HUES6 (cell line): ENCODE measurements around the gene TRMT44.

ENCODE experiments used
- H3K27ac ChIP-seq: 2 replicates; pipeline ENCODE4 v1.7.0; 2013; ENCODE audit warnings: low read depth, mild to moderate bottlenecking, low read length, inconsistent platforms
- H3K27me3 ChIP-seq: 2 replicates; pipeline ENCODE4 v1.6.1; 2013; ENCODE audit warnings: low read length; ENCODE audit not compliant: control insufficient read depth, insufficient read depth
- H3K36me3 ChIP-seq: 2 replicates; pipeline ENCODE4 v1.6.1; 2013; ENCODE audit warnings: low read length; ENCODE audit not compliant: control insufficient read depth, insufficient read depth
- H3K4me1 ChIP-seq: 2 replicates; pipeline ENCODE4 v1.6.1; 2013; ENCODE audit warnings: low read length; ENCODE audit not compliant: control insufficient read depth, insufficient read depth
- H3K4me3 ChIP-seq: 2 replicates; pipeline ENCODE4 v1.5.1; 2013; ENCODE audit warnings: low read depth, low read length
- H3K9ac ChIP-seq: one replicate; pipeline ENCODE4 v1.6.1; 2013; ENCODE audit warnings: mild to moderate bottlenecking, low read length
- H3K9me3 ChIP-seq: 2 replicates; pipeline ENCODE4 v1.6.1; 2013; ENCODE audit warnings: low read depth, low read length; ENCODE audit not compliant: control insufficient read depth, insufficient read depth

Gene TRMT44

DNA sequence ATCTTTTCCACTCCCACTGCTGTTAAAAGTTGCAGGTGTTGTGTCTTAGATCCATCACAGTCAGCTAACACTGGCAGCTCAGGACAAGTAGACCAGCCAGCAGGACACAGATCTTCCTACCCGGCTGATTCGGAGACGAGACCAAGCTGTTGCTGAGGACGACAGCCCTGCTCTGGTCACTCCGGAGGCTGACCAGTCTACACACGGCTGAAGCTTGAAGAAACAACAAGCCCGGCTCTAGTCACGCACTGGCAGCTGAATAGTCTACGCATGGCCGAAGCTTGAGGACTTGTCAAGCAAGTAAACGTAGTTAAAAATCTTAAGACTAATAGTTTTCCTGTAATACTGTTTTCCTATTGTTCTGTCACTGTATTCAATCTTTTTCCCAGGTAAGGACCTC, 1.8 kb upstream of the TRMT44 start:
- peaks cover 10% of the 10 kb centered on the region for H3K4me1 ChIP-seq

DNA sequence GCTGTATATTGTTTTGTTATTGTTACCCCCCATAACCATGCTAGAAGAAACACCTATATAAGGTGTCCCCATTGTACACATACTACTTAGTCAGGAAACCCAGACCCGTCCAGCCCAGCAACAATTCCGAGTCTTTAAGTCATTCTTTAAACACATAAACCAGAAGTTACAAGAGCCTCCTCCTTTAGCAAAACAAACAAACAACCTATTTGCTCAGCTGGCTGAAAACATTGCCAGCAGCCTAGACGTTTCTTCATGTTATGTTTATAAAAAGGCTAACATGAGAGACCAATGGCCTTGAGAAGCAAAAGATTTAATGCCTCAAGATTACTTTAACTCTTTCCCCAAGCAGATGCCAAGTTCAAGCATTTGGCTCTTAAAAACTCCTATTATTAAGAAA, 1.4 kb upstream of the TRMT44 start:
- Histone ChIP-seq H3K9ac (no peak overlapping the region), H3K27ac (no peak overlapping the region), H3K4me3 (no peak overlapping the region), H3K9me3 (peaks cover 11% of the 10 kb centered on the region; the same call in 1 of the 2 replicates), H3K4me1 (peaks cover 10% of the 10 kb centered on the region), H3K27me3 (no peaks in the 10 kb centered on the region), H3K36me3 (no peaks in the 10 kb centered on the region)

More for the DNA sequence above, 1.8 kb upstream of the TRMT44 start:
- peaks cover 11% of the 10 kb centered on the region; the same call in 1 of the 2 replicates for H3K9me3 ChIP-seq
- no peaks in the 10 kb centered on the region for H3K36me3 ChIP-seq
- no peak overlapping the region for H3K4me3 ChIP-seq
- H3K9ac ChIP-seq, result no peak overlapping the region
- H3K27me3 ChIP-seq, result no peaks in the 10 kb centered on the region
- H3K27ac ChIP-seq, result no peak overlapping the region

DNA sequence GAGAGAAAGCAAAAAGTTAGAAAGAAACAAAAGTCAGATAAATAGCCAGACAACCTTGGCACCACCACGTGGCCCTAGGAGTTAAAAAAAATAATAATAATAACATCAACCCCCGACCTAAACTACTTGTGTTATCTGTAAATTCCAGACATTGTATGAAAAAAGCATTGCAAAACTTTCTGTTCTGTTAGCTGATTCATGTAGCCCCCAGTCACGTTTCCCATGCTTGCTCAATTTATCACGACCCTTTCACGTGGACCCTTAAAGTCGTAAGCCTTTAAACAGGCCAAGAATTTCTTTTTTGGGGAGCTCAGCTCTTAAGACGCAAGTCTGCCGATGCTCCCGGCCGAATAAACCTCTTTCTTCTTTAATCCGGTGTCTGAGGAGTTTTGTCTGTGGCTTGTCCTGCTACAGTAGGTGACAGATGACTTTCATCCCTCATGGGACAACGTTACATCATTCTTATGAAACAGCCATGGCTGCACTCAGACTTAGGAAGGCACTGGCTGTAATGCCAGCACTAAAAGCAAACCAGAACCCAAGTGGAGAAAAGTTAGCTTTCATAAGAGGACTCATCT, 574 bp upstream of the TRMT44 start:
- peaks cover 11% of the 10 kb centered on the region; the same call in 1 of the 2 replicates for H3K9me3 ChIP-seq
- peak overlapping the region; percentile 70 for H3K4me3 ChIP-seq
- H3K4me1 ChIP-seq, result peaks cover 10% of the 10 kb centered on the region
- no peaks in the 10 kb centered on the region for H3K27me3 ChIP-seq
- peak overlapping the region; percentile 75 for H3K9ac ChIP-seq
- H3K27ac ChIP-seq, result 0 out of 2 replicates have a peak overlapping the region, but pooled peaks have one; percentile 11
- no peaks in the 10 kb centered on the region for H3K36me3 ChIP-seq

DNA sequence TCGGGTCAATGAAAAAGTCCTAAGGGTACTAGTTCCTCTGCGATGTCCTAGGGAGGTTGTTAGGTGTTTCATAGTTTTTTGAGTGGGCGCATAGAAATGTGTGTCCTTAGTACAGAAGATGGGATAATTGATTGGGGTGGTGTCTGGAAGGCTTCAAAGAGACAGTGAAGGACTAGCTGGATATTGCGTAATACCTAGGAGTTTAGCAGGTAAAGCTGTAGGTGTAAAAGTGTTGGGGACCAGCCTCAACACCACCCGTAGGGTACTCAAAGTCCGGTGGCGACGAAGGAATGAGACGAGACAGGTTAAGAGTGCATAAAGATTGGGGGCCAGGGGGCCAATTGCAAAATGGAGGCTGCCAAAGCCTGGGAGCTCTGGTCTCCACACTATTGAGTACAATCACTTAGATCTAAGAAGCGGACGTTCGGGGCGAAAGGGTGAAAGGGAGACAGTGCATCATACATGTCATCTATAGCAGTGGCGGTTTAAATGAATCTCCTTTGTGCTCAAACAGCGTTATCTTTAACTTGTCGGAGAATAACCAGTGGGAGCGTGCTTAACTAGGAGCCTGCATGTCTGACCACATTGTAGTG, 1.0 kb downstream of the TRMT44 start:
- peaks cover 11% of the 10 kb centered on the region; the same call in 1 of the 2 replicates for H3K9me3 ChIP-seq
- H3K9ac ChIP-seq, result peak overlapping the region; percentile 71
- H3K36me3 ChIP-seq, result peaks cover 4% of the 10 kb centered on the region
- H3K4me3 ChIP-seq, result peak overlapping the region; percentile 70
- H3K4me1 ChIP-seq, result peaks cover 10% of the 10 kb centered on the region
- H3K27me3 ChIP-seq, result no peaks in the 10 kb centered on the region
- H3K27ac ChIP-seq, result no peak overlapping the region

DNA sequence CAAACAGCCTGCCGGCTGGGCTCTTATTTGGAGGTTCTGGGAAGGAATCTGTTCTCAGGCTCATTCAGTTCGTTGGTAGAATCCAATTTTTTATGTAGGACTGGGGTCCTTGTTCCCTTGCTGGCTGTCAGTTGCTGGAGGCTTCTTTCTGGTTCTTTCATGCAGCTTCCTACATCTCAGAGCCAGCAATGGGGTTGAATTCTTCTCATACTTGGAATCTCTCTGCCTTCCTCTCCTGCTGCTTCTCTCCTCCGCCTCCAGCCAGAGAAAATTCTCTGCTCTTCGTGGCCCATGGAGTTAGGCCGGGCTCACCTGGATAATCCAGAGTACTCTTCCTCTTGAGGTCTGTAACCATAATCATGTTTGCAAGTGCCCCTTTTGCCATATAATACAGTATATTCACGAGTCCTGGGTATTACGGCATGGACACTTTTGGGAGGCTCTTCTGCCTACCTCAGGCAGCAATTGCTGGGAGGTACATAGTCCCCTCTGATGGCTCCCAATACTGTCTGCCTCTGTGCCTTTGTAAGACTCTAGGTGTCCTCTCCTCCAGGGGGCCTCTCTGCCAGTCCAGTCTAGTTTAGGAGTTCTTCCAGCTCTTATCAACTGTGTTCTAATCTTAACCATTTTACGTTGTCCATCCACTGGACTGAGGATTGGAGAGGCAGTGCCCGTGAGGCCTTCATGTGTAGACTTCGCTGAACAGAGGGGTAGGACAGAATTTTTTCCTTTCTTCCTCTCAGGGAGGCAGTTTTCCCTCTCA, 2.2 kb downstream of the TRMT44 start:
- Histone ChIP-seq H3K4me1 (peaks cover 10% of the 10 kb centered on the region), H3K27me3 (no peaks in the 10 kb centered on the region), H3K9me3 (peaks cover 11% of the 10 kb centered on the region; the same call in 1 of the 2 replicates), H3K36me3 (peaks cover 11% of the 10 kb centered on the region), H3K4me3 (peak overlapping the region; percentile 70; the same call in 1 of the 2 replicates), H3K27ac (no peak overlapping the region), H3K9ac (no peak overlapping the region)

DNA sequence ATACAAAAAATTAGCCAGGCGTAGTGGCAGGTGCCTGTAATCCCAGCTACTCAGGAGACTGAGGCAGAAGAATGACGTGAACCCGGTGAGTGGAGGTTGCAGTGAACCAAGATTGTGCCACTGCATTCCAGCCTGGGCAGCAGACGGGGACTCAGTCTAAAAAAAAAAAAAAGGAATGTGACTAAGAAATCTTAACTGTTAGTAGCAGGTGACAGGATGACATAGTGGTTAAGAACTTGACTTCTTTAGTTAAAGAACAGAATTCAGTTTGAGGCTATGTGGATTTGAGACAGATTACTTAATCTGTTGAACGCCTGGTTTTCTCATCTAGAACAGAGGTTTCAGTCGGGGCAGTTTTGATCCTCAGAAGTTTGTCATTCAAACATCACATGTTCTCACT, 3.2 kb downstream of the TRMT44 start:
- Histone ChIP-seq H3K36me3 (peaks cover 20% of the 10 kb centered on the region), H3K4me1 (peaks cover 10% of the 10 kb centered on the region), H3K27me3 (no peaks in the 10 kb centered on the region), H3K4me3 (no peak overlapping the region), H3K27ac (no peak overlapping the region), H3K9ac (no peak overlapping the region), H3K9me3 (peaks cover 8% of the 10 kb centered on the region; the same call in 1 of the 2 replicates)

DNA sequence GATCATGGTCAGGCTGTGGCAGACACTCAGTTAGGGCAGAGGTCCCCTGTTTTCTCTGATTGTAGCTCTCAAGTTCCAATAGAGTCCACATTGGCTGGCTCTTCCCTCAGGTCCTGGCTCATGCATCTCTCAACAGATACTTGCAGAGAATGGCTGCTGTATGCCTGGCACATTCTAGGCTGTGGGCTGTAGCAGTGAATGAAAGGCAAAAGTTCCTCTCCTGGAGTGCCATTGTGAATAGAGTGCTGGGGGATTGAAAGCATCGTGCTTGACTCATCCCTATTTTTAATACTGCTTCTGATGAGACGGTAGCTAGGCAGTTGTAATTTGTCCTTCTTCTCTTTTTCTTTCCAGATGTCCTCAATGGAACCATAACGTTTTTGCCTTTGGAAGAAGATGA, 5.5 kb downstream of the TRMT44 start:
- H3K9ac ChIP-seq, result no peak overlapping the region
- no peak overlapping the region for H3K27ac ChIP-seq
- H3K4me1 ChIP-seq, result peaks cover 10% of the 10 kb centered on the region
- H3K36me3 ChIP-seq, result peaks cover 33% of the 10 kb centered on the region
- no peak overlapping the region for H3K4me3 ChIP-seq
- no peaks in the 10 kb centered on the region for H3K27me3 ChIP-seq
- H3K9me3 ChIP-seq, result no peaks in the 10 kb centered on the region

DNA sequence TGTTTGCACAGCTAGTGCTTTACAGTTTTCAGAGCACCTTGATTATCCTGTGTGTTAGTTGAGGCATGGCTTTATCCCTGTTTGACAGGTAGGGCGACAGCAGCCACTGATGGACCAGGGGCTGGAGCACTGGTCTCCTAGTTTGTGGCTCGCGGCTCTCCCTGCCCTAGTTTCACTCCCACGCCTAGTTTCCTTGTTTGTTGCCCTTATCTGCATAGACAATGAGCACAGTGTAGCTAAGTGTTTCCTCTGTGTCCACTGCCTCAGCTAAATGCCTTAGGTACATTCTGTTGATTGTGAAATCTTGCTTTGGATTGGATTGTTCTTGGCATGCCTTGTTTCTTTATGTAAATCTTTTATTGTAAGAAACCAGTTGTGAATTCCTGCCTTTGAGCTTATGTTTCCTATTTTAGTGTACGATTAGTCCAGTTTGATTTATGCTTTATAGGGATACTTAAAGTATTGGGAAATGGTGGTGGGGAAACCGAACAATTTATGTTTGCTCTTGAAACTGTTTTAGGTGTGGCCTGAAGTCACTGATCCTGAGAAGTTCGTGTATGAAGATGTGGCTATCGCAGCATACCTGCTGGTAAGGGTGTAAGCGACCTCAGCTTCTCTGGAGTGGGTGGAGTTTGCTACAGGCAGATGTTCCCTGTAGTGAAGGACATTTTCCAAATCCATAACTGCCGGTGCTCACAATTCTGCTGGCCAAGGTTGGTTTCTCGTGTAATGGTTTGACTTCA, 11.0 kb downstream of the TRMT44 start:
- no peak overlapping the region for H3K9ac ChIP-seq
- peaks cover 78% of the 10 kb centered on the region for H3K36me3 ChIP-seq
- no peak overlapping the region for H3K27ac ChIP-seq
- H3K27me3 ChIP-seq, result no peaks in the 10 kb centered on the region
- no peaks in the 10 kb centered on the region for H3K4me1 ChIP-seq
- H3K4me3 ChIP-seq, result no peak overlapping the region
- no peaks in the 10 kb centered on the region for H3K9me3 ChIP-seq

DNA sequence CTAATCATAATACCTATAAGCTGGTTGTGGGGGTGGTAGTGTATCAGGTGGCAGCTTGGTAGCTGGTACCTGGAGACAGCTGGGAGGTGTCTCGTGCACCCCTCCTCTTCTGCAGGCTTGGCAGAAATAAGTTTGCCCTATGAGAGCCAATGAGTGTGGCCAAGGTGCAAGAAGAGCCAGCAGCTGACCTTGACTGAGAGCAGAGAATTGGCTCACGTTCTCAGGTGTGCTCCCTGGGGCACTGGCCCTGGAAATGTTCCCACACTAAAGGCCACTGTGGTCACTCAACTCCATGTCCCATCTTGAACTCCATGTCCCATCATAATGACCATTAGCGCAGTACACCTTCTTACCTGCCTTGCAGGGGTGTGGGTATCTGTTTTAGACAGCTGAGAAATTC, 13.4 kb downstream of the TRMT44 start:
- no peaks in the 10 kb centered on the region for H3K4me1 ChIP-seq
- no peak overlapping the region for H3K4me3 ChIP-seq
- H3K9me3 ChIP-seq, result no peaks in the 10 kb centered on the region
- no peaks in the 10 kb centered on the region for H3K27me3 ChIP-seq
- peaks cover 73% of the 10 kb centered on the region for H3K36me3 ChIP-seq
- no peak overlapping the region for H3K9ac ChIP-seq
- no peak overlapping the region for H3K27ac ChIP-seq

DNA sequence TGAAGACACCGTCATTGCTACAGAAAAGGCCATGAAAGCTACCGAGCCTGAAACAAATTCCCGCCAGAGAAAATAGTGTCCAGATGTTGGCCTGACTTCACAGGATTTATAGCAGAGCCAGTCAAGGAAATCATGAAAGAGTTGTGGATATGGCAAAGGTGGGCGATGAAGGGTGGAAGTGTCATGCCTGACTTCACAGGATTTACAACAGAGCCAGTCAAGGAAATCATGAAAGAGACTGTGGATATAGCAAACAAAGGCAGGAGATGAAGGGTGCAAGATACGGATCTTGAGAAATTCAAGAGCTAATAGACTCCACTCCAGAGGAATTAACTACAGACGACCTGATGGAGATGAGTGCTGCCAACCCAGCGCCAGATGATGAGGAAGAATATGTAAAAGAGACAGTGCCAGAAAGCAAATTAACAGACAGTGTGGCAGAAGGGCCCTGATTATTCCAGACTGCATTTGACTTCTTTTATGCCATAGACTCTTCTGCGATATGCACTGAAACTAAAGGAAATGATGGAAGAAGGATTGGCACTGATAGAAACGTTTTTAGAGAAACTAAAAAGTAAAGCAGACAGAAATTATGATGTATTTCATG, 17.2 kb downstream of the TRMT44 start:
- H3K27me3 ChIP-seq, result no peaks in the 10 kb centered on the region
- H3K4me1 ChIP-seq, result no peaks in the 10 kb centered on the region
- H3K27ac ChIP-seq, result no peak overlapping the region
- H3K4me3 ChIP-seq, result no peak overlapping the region
- H3K9ac ChIP-seq, result no peak overlapping the region
- no peaks in the 10 kb centered on the region for H3K9me3 ChIP-seq
- H3K36me3 ChIP-seq, result peaks cover 64% of the 10 kb centered on the region
